Testis (tissue), 3 donors: ENCODE data around the gene TXNRD1. TPM values are rescaled to one million over a fixed set of nuclear protein-coding genes. Genes with fewer than 3 reads are reported as not detected.

ENCODE experiments used
- DNase-seq: peaks from one replicate; pipeline ENCODE4 v3.0.0-alpha.2; 2019
- H3K27ac ChIP-seq, 2 donors: fragments of 200-600 bp; sonication (generic); one replicate each; pipeline ENCODE4 v1.5.1; 2019
- H3K27me3 ChIP-seq: fragments of 200-600 bp; sonication (generic); one replicate; pipeline ENCODE4 v1.5.1; 2019
- H3K36me3 ChIP-seq: fragments of 200-600 bp; sonication (generic); one replicate; pipeline ENCODE4 v1.5.1; 2017; ENCODE audit warnings: low read depth; ENCODE audit errors: missing control alignments
- H3K4me1 ChIP-seq: fragments of 200-600 bp; sonication (generic); one replicate; pipeline ENCODE4 v1.5.1; 2019
- H3K4me3 ChIP-seq, 2 donors: fragments of 200-600 bp; sonication (generic); one replicate each; pipeline ENCODE4 v1.5.1; 2017 to 2019
- H3K9me3 ChIP-seq: fragments of 200-600 bp; sonication (generic); one replicate; pipeline ENCODE4 v1.5.1; 2017
- CTCF ChIP-seq, 3 experiments: fragments of 450-650 bp in 2 of 3; fragments of 200-600 bp in 1 of 3; sonication (generic) in 1 of 3; IDR thresholded peaks; one replicate each; pipeline ENCODE4 v1.5.1; 2016 to 2019; ENCODE audit warnings: antibody characterized with exemption in 3 of 3, mild to moderate bottlenecking in 2 of 3, moderate library complexity in 1 of 3
- POLR2A ChIP-seq: fragments of 450-650 bp; IDR thresholded peaks from one replicate; pipeline ENCODE4 v1.6.1; 2017; ENCODE audit warnings: antibody characterized with exemption, mild to moderate bottlenecking, moderate library complexity
- WGBS, 2 donors: methylation state at CpG; one replicate each; pipeline ENCODE4 v1.1.5; 2018; 5-methylcytosine and 5-hydroxymethylcytosine counted together
- intact Hi-C: fragments of 100-400 bp; cut with DNase I; formaldehyde crosslinking; loops from one replicate; pipeline ENCODE4 v1.15.1; 2023; ENCODE audit warnings: low total_unique reads
- polyA plus RNA-seq: library from polyadenylated mRNA; stranded (reverse); fragments of 350-450 nt; fragmentation: Illumina TruSeq; extraction: RNeasy Lipid Tissue Mini Kit (QIAGEN cat#74804); gene quantifications from one replicate; pipeline ENCODE4 v1.2.3, GENCODE V29; 2014; ENCODE audit warnings: low read depth, low replicate concordance; ENCODE audit not compliant: insufficient read depth
- total RNA-seq, 2 donors: library from RNA; depleted of rRNA; stranded (reverse); fragments of >200 nt; gene quantifications; one replicate each; pipeline ENCODE4 v1.2.3, GENCODE V29; 2016

The TXNRD1 gene
- total and polyA plus RNA-seq, 3 donors from 2014 or later, result 67.8 to 110 (median 96.2) TPM

- Histone ChIP-seq H3K4me1 (peaks cover 26% of the 10 kb centered on the region), H3K27me3 (no peaks in the 10 kb centered on the region), H3K9me3 (no peaks in the 10 kb centered on the region), H3K27ac (no peak overlapping the region), H3K36me3 (no peaks in the 10 kb centered on the region), H3K4me3 (no peak overlapping the region)
- no peak for TF ChIP-seq POLR2A
- TF ChIP-seq CTCF (IDR thresholded peaks at IDR 0.05), result no peak
- 91 to 94% methylated on average over 12 of the region's 12 CpGs for WGBS, 2 donors
- DNase-seq, result no peak
- intact Hi-C loops, result no loop called here
Measured at GRCh38 chr12:104342635-104343249, 127.2 kb downstream of the TXNRD1 start.

- H3K27me3 ChIP-seq, result no peaks in the 10 kb centered on the region
- H3K4me3 ChIP-seq, result no peak overlapping the region
- DNase-seq, result no peak
- no peaks in the 10 kb centered on the region for H3K36me3 ChIP-seq
- TF ChIP-seq CTCF (IDR thresholded peaks at IDR 0.05) (no peak), POLR2A (no peak)
- no peaks in the 10 kb centered on the region for H3K9me3 ChIP-seq
- peaks cover 21% of the 10 kb centered on the region for H3K4me1 ChIP-seq
- intact Hi-C loops, result no loop called here
- H3K27ac ChIP-seq, result no peak overlapping the region
- 89 to 98% methylated on average over 2 of the region's 2 CpGs for WGBS, 2 donors
Measured at GRCh38 chr12:104344682-104345081, 129.1 kb downstream of the TXNRD1 start.

GRCh38 chr12:104345234-104346066, 129.9 kb downstream of the TXNRD1 start:
- intact Hi-C loops, result no loop called here
- 82 to 83% methylated on average over 7 of the region's 7 CpGs for WGBS, 2 donors
- TF ChIP-seq CTCF (IDR thresholded peaks at IDR 0.05) (no peak), POLR2A (no peak)
- Histone ChIP-seq H3K9me3 (no peaks in the 10 kb centered on the region), H3K27ac (no peak overlapping the region), H3K4me3 (no peak overlapping the region), H3K4me1 (peaks cover 13% of the 10 kb centered on the region), H3K36me3 (no peaks in the 10 kb centered on the region), H3K27me3 (no peaks in the 10 kb centered on the region)
- no peak for DNase-seq

GRCh38 chr12:104347374-104348075, 131.9 kb downstream of the TXNRD1 start:
- H3K27ac ChIP-seq, result no peak overlapping the region
- no peaks in the 10 kb centered on the region for H3K4me1 ChIP-seq
- TF ChIP-seq CTCF (IDR thresholded peaks at IDR 0.05) (no peak), POLR2A (no peak)
- no peaks in the 10 kb centered on the region for H3K27me3 ChIP-seq
- WGBS, 2 donors, result 83 to 84% methylated on average over 5 of the region's 5 CpGs
- DNase-seq, result no peak
- no peak overlapping the region for H3K4me3 ChIP-seq
- no peaks in the 10 kb centered on the region for H3K9me3 ChIP-seq
- intact Hi-C loops, result no loop called here
- H3K36me3 ChIP-seq, result no peaks in the 10 kb centered on the region
